GM23338 (cell line): ENCODE data around the gene STARD3. TPM values are rescaled to one million over a fixed set of nuclear protein-coding genes. Genes with fewer than 3 reads are reported as not detected.

Source experiments
- ATAC-seq: fragments of 200-7000 bp; cut with Tn5 transposase; 3 replicates; pipeline ENCODE4 v1.9.1; 2020
- DNase-seq: peaks from one replicate; pipeline ENCODE4 v3.0.0-alpha.2; 2015; ENCODE audit warnings: low spot score
- H2AFZ ChIP-seq: fragments of 200-600 bp; sonication (generic); 2 replicates; pipeline ENCODE4 v1.8.0; 2016; ENCODE audit warnings: antibody characterized with exemption, mild to moderate bottlenecking, moderate library complexity
- H3F3A ChIP-seq: fragments of 200-600 bp; sonication (generic); replicated peaks from 2 replicates; pipeline ENCODE4 v1.8.0; 2017; ENCODE audit warnings: antibody characterized with exemption, mixed run types, low read depth
- H3K27ac ChIP-seq: fragments of 200-600 bp; sonication (generic); 2 replicates; pipeline ENCODE4 v1.6.1; 2016; ENCODE audit warnings: low read depth
- H3K27me3 ChIP-seq: fragments of 200-600 bp; sonication (generic); 2 replicates; pipeline ENCODE4 v1.8.0; 2016; ENCODE audit warnings: mild to moderate bottlenecking, mixed run types, moderate library complexity; ENCODE audit not compliant: insufficient read depth
- H3K36me3 ChIP-seq: fragments of 200-600 bp; sonication (generic); 2 replicates; pipeline ENCODE4 v1.8.0; 2016; ENCODE audit warnings: mild to moderate bottlenecking; ENCODE audit not compliant: insufficient read depth
- H3K4me1 ChIP-seq: fragments of 200-600 bp; sonication (generic); 2 replicates; pipeline ENCODE4 v1.8.0; 2016; ENCODE audit warnings: mild to moderate bottlenecking, moderate library complexity; ENCODE audit not compliant: insufficient read depth
- H3K4me2 ChIP-seq: fragments of 200-600 bp; sonication (generic); 2 replicates; pipeline ENCODE4 v1.7.1; 2017; ENCODE audit warnings: mixed run types
- H3K4me3 ChIP-seq: fragments of 200-600 bp; sonication (generic); 2 replicates; pipeline ENCODE4 v1.6.1; 2016; ENCODE audit warnings: mixed run types
- H3K79me2 ChIP-seq: fragments of 200-600 bp; sonication (generic); replicated peaks from 2 replicates; pipeline ENCODE4 v1.8.0; 2017; ENCODE audit warnings: mild to moderate bottlenecking; ENCODE audit not compliant: insufficient read depth
- H3K9me2 ChIP-seq: fragments of 200-600 bp; sonication (generic); 2 replicates; pipeline ENCODE4 v1.8.0; 2017; ENCODE audit not compliant: insufficient read depth
- H4K20me1 ChIP-seq: fragments of 200-600 bp; sonication (generic); replicated peaks from 2 replicates; pipeline ENCODE4 v1.8.0; 2017; ENCODE audit warnings: mild to moderate bottlenecking; ENCODE audit not compliant: insufficient read depth
- H3K27ac Mint-ChIP-seq: 2 replicates; pipeline ENCODE4 v1.8.0; 2020; ENCODE audit warnings: inconsistent platforms, mild to moderate bottlenecking, moderate library complexity, mixed read lengths
- H3K27me3 Mint-ChIP-seq: 3 replicates; pipeline ENCODE4 v1.8.0; 2022; ENCODE audit warnings: low read depth, mild to moderate bottlenecking, moderate library complexity, mixed read lengths, inconsistent platforms; ENCODE audit not compliant: insufficient read depth, poor library complexity
- H3K36me3 Mint-ChIP-seq: 3 replicates; pipeline ENCODE4 v1.8.0; 2021; ENCODE audit warnings: low read depth, mild to moderate bottlenecking, inconsistent platforms, moderate library complexity, mixed read lengths
- H3K4me1 Mint-ChIP-seq: 3 replicates; pipeline ENCODE4 v1.8.0; 2020; ENCODE audit warnings: mild to moderate bottlenecking, inconsistent platforms, mixed read lengths
- H3K4me3 Mint-ChIP-seq: 3 replicates; pipeline ENCODE4 v1.8.0; 2021; ENCODE audit warnings: moderate library complexity, mild to moderate bottlenecking, inconsistent platforms, mixed read lengths
- H3K9me3 Mint-ChIP-seq: 3 replicates; pipeline ENCODE4 v1.8.0; 2020; ENCODE audit warnings: moderate library complexity, mild to moderate bottlenecking, inconsistent platforms, mixed read lengths
- CREB1 ChIP-seq: fragments of 250-450 bp; sonication (Bioruptor Pico); IDR thresholded peaks from 2 replicates; pipeline ENCODE4 v1.5.0; 2020; ENCODE audit warnings: low read depth, mild to moderate bottlenecking, moderate library complexity
- ETS1 ChIP-seq: IDR thresholded peaks from 2 replicates; pipeline ENCODE4 v1.6.1; 2016; ENCODE audit warnings: antibody characterized with exemption
- EZH2 ChIP-seq: fragments of 200-600 bp; sonication (generic); IDR thresholded peaks from one replicate; pipeline ENCODE4 v1.8.0; 2017; ENCODE audit warnings: antibody characterized with exemption, mild to moderate bottlenecking, low read depth; ENCODE audit not compliant: unreplicated experiment
- EZH2phosphoT487 ChIP-seq: fragments of 200-600 bp; sonication (generic); IDR thresholded peaks from one replicate; pipeline ENCODE4 v1.8.1; 2018; ENCODE audit warnings: antibody characterized with exemption; ENCODE audit not compliant: unreplicated experiment
- JUNB ChIP-seq: IDR thresholded peaks from one replicate; pipeline ENCODE4 v1.6.1; 2016; ENCODE audit warnings: antibody characterized with exemption; ENCODE audit not compliant: unreplicated experiment
- NANOG ChIP-seq: IDR thresholded peaks from 2 replicates; pipeline ENCODE4 v1.6.1; 2016; ENCODE audit warnings: antibody characterized with exemption, borderline replicate concordance
- POLR2AphosphoS5 ChIP-seq: IDR thresholded peaks from 2 replicates; pipeline ENCODE4 v1.6.1; 2016; ENCODE audit warnings: antibody characterized with exemption, low read depth
- REST ChIP-seq: IDR thresholded peaks from one replicate; pipeline ENCODE4 v1.6.1; 2018; ENCODE audit warnings: antibody characterized with exemption; ENCODE audit not compliant: unreplicated experiment
- STAT1 ChIP-seq: IDR thresholded peaks from one replicate; pipeline ENCODE4 v1.6.1; 2016; ENCODE audit warnings: antibody characterized with exemption; ENCODE audit not compliant: unreplicated experiment
- ZNF114 ChIP-seq: fragments of 250-450 bp; sonication (Bioruptor Pico); IDR thresholded peaks from 2 replicates; pipeline ENCODE4 v1.5.0; 2020; ENCODE audit warnings: mild to moderate bottlenecking, moderate library complexity
- polyA plus RNA-seq: library from polyadenylated mRNA; unstranded; fragments of >200 nt; fragmentation: Nextera tagmentation; extraction: Ambion mirVana; gene quantifications from 2 replicates; pipeline ENCODE4 v1.2.1, GENCODE V29; 2016
- total RNA-seq: library from RNA; depleted of rRNA; stranded (reverse); fragments of >200 nt; shearing (Covaris generic); gene quantifications from 2 replicates; pipeline ENCODE4 v1.2.3, GENCODE V29; 2014

STARD3 gene
- total and polyA plus RNA-seq, 2 experiments from 2014 or later: 26.4 to 53.3 TPM

GRCh38 chr17:39705786-39706348, 68.9 kb downstream of the STARD3 start:
- Histone ChIP-seq H3K27ac (peak overlapping the region; percentile 63), H3K4me3 (no peak overlapping the region), H3K4me1 (peaks cover 47% of the 10 kb centered on the region), H2AFZ (no peak overlapping the region), H3K79me2 (peaks cover 66% of the 10 kb centered on the region), H3F3A (0 out of 2 replicates have a peak, but pooled peaks cover 2% of the 10 kb centered on the region), H3K4me2 (peak overlapping the region; percentile 62; the same call in 1 of the 2 replicates), H4K20me1 (peaks cover 32% of the 10 kb centered on the region), H3K27me3 (no peaks in the 10 kb centered on the region), H3K36me3 (peaks cover 20% of the 10 kb centered on the region), H3K9me2 (no peaks in the 10 kb centered on the region)
- DNase-seq (no peak), ATAC-seq (peak; percentile 11)
- Mint-ChIP-seq H3K4me1 (peaks cover 50% of the 10 kb centered on the region), H3K27me3 (peaks cover 2% of the 10 kb centered on the region), H3K36me3 (peaks cover 59% of the 10 kb centered on the region), H3K27ac (peak overlapping the region; percentile 89; the same call in 1 of the 2 replicates), H3K9me3 (no peaks in the 10 kb centered on the region), H3K4me3 (no peak overlapping the region)
- TF ChIP-seq EZH2phosphoT487: no peak
- no peak for TF ChIP-seq NANOG
- TF ChIP-seq ETS1: no peak
- TF ChIP-seq EZH2: no peak
- TF ChIP-seq STAT1: no peak

- peaks cover 32% of the 10 kb centered on the region for H4K20me1 ChIP-seq
- DNase-seq (no peak), ATAC-seq (no peak)
- TF ChIP-seq JUNB (no peak), POLR2AphosphoS5 (no peak), STAT1 (no peak), CREB1 (CRISPR knock-in tag) (no peak), EZH2 (no peak), REST (no peak), ETS1 (no peak), ZNF114 (CRISPR knock-in tag) (no peak), EZH2phosphoT487 (no peak), NANOG (no peak)
- H3K27me3 ChIP-seq: no peaks in the 10 kb centered on the region
- no peak overlapping the region for H3K4me3 Mint-ChIP-seq
- peaks cover 47% of the 10 kb centered on the region for H3K4me1 Mint-ChIP-seq
- peaks cover 2% of the 10 kb centered on the region for H3K27me3 Mint-ChIP-seq
- H3K9me2 ChIP-seq: no peaks in the 10 kb centered on the region
- no peak overlapping the region for H3K27ac Mint-ChIP-seq
- H2AFZ ChIP-seq: no peak overlapping the region
- H3K36me3 Mint-ChIP-seq: peaks cover 64% of the 10 kb centered on the region
- 0 out of 2 replicates have a peak, but pooled peaks cover 2% of the 10 kb centered on the region for H3F3A ChIP-seq
- H3K79me2 ChIP-seq: peaks cover 61% of the 10 kb centered on the region
- H3K4me2 ChIP-seq: no peak overlapping the region
- no peaks in the 10 kb centered on the region for H3K9me3 Mint-ChIP-seq
- H3K36me3 ChIP-seq: peaks cover 25% of the 10 kb centered on the region
- no peak overlapping the region for H3K27ac ChIP-seq
- H3K4me1 ChIP-seq: peaks cover 44% of the 10 kb centered on the region
- H3K4me3 ChIP-seq: no peak overlapping the region
These were observed 69.4 kb downstream of the STARD3 start for GRCh38 chr17:39706383-39706782.
